GM12878 (cell line): ENCODE results near the gene EXOC3L4. TPM values are rescaled to one million over a fixed set of nuclear protein-coding genes. Genes with fewer than 3 reads are reported as not detected.

Source experiments
- ATAC-seq: fragments of 200-7000 bp; cut with Tn5 transposase; 3 replicates; pipeline ENCODE4 v1.9.1; 2020; ENCODE audit warnings: mild to moderate bottlenecking, moderate library complexity
- BruUV-seq: library from RNA; stranded (reverse); fragments of 400-500 nt; replicated peaks from 2 replicates; lab custom pipeline; 2021; lab: Mats Ljungman, UMichigan
- CTCF ChIA-PET: fragments of 300-600 bp; sonication (Branson Sonifier 250); formaldehyde crosslinking; extraction: SDS; loops from one replicate; lab custom pipeline; 2021; ENCODE audit warnings: inconsistent platforms; lab: Yijun Ruan, JAX
- POLR2A ChIA-PET: fragments of 350-600 bp; formaldehyde crosslinking; extraction: SDS; loops from one replicate; lab custom pipeline; 2021; ENCODE audit warnings: inconsistent platforms; lab: Charles Lee
- RAD21 ChIA-PET: fragments of 300-600 bp; sonication (Branson Sonifier 250); formaldehyde crosslinking; loops from one replicate; lab custom pipeline; 2023; ENCODE audit warnings: antibody characterized with exemption; ENCODE audit not compliant: unreplicated experiment; lab: Charles Lee
- SMC1A ChIA-PET: fragments of 300-600 bp; sonication (Branson Sonifier 250); formaldehyde crosslinking; loops from one replicate; lab custom pipeline; 2023; ENCODE audit not compliant: unreplicated experiment, uncharacterized antibody; lab: Charles Lee
- DNase-seq: peaks from one replicate; pipeline ENCODE4 v3.0.0-alpha.2; 2011; ENCODE audit warnings: low read depth, low spot score
- FAIRE-seq: peaks from 3 replicates; lab custom pipeline; 2011; peaks lifted over from hg19 to GRCh38; lab: Jason Lieb, UNC
- H2AFZ ChIP-seq: 2 replicates; pipeline ENCODE4 v1.6.0; 2011; ENCODE audit warnings: low read depth, low read length, control low read depth; ENCODE audit not compliant: control insufficient read depth
- H3K27ac ChIP-seq: 2 replicates; pipeline ENCODE4 v1.5.1; 2011; ENCODE audit warnings: control low read depth; ENCODE audit not compliant: control insufficient read depth, insufficient read depth
- H3K27me3 ChIP-seq, 2 experiments: replicated peaks in 1 of 2; 2 replicates each; pipeline versions ENCODE4 v1.6.0 to v1.6.1; 2011; ENCODE audit warnings: low read length in 1 of 2; ENCODE audit not compliant: control insufficient read depth in 2 of 2, insufficient read depth in 2 of 2
- H3K36me3 ChIP-seq, 2 experiments: 2 replicates each; pipeline ENCODE4 v1.5.1; 2011; ENCODE audit warnings: low read length in 1 of 2; ENCODE audit not compliant: control insufficient read depth in 2 of 2, insufficient read depth in 2 of 2
- H3K4me1 ChIP-seq: 2 replicates; pipeline ENCODE4 v1.6.1; 2011; ENCODE audit warnings: mild to moderate bottlenecking, low read length, moderate library complexity, mixed read lengths; ENCODE audit not compliant: control insufficient read depth, insufficient read depth
- H3K4me2 ChIP-seq: 2 replicates; pipeline ENCODE4 v1.6.0; 2011; ENCODE audit warnings: control low read depth; ENCODE audit not compliant: control insufficient read depth, insufficient read depth
- H3K4me3 ChIP-seq: fragments of 200-600 bp; sonication (generic); 2 replicates; pipeline ENCODE4 v1.5.1; 2016
- H3K79me2 ChIP-seq: 2 replicates; pipeline ENCODE4 v1.6.0; 2011; ENCODE audit warnings: low read length; ENCODE audit not compliant: control insufficient read depth, insufficient read depth
- H3K9ac ChIP-seq: 2 replicates; pipeline ENCODE4 v1.8.0; 2011; ENCODE audit warnings: low read length, control low read depth, mixed read lengths; ENCODE audit not compliant: control insufficient read depth, insufficient read depth
- H3K9me3 ChIP-seq: replicated peaks from 3 replicates; pipeline ENCODE4 v1.5.1; 2011; ENCODE audit warnings: mild to moderate bottlenecking, low read length; ENCODE audit not compliant: control insufficient read depth, insufficient read depth
- H4K20me1 ChIP-seq: 2 replicates; pipeline ENCODE4 v1.6.0; 2011; ENCODE audit not compliant: control insufficient read depth, insufficient read depth
- PML ChIP-seq: IDR thresholded peaks from 2 replicates; pipeline ENCODE4 v1.6.1; 2012; ENCODE audit warnings: low read length, inconsistent platforms
- POLR2AphosphoS2 ChIP-seq: IDR thresholded peaks from 2 replicates; pipeline ENCODE4 v1.6.1; 2011; ENCODE audit warnings: low read depth, mild to moderate bottlenecking, low read length, improper control_type of control experiment, moderate library complexity
- POLR2AphosphoS5 ChIP-seq: IDR thresholded peaks from 2 replicates; pipeline ENCODE4 v1.6.1; 2011; ENCODE audit warnings: mild to moderate bottlenecking, low read length, inconsistent platforms
- WGBS: methylation state at CpG from one replicate; pipeline ENCODE4 v1.1.6; 2016; ENCODE audit warnings: low lambda C conversion rate; ENCODE audit not compliant: insufficient replicate concordance, insufficient coverage; ENCODE audit errors: missing lambda C conversion rate; 5-methylcytosine and 5-hydroxymethylcytosine counted together
- in situ Hi-C: fragments of 300-500 bp; cut with MboI; formaldehyde crosslinking; loops from 9 replicates; pipeline ENCODE4 v1.14.3; 2018; ENCODE audit warnings: mixed read lengths
- intact Hi-C: fragments of 100-400 bp; cut with micrococcal nuclease; formaldehyde crosslinking; loops from one replicate; pipeline ENCODE4 v1.14.2; 2022; ENCODE audit not compliant: unreplicated experiment
- polyA plus RNA-seq, 11 experiments: library from polyadenylated mRNA; depleted of rRNA in 4 of 11; unstranded in 6 of 11; stranded (reverse) in 5 of 11; fragments of >200 nt; fragmentation: Nextera tagmentation in 4 of 11; fragmentation: Illumina TruSeq in 1 of 11; extraction: Ambion mirVana in 4 of 11; extraction: Trizol in 1 of 11; gene quantifications; 1 replicate in 1 of 11; 2 replicates in 10 of 11; pipeline versions ENCODE4 v1.2.1 to v1.2.3, GENCODE V29; 2011 to 2016; ENCODE audit warnings: inconsistent platforms in 2 of 11, missing spikeins in 2 of 11, low read depth in 1 of 11
- total RNA-seq, 4 experiments: library from RNA; depleted of rRNA in 3 of 4; stranded (reverse); fragments of >200 nt in 3 of 4; fragmentation: Illumina TruSeq in 1 of 4; extraction: Trizol in 1 of 4; gene quantifications; 2 replicates each; pipeline versions ENCODE4 v1.2.1 to v1.2.3, GENCODE V29; 2013 to 2021

Gene EXOC3L4
- total and polyA plus RNA-seq, 10 of the 15 experiments (the other 5 are each of a cell fraction or from before 2014, with no cell fraction given) = not detected

- peak overlapping the region; percentile 75; the same call in 1 of the 2 replicates for H3K9ac ChIP-seq
- peak overlapping the region; percentile 60 for H3K4me2 ChIP-seq
- POLR2A ChIA-PET = interaction anchor here (0.5 to 1.3 kb wide), 2 partner anchors 12 to 77 kb away, joined by 3 read pairs; no protein-coding TSS in a partner anchor
- H4K20me1 ChIP-seq = no peaks in the 10 kb centered on the region
- peaks cover 21% of the 10 kb centered on the region for H3K79me2 ChIP-seq
- ATAC-seq = no peak
- DNase-seq = no peak
- WGBS = 87% methylated on average over 13 of the region's 13 CpGs
- peaks cover 15% of the 10 kb centered on the region for H3K4me1 ChIP-seq
- H3K9me3 ChIP-seq = no peaks in the 10 kb centered on the region
- H2AFZ ChIP-seq = no peak overlapping the region
- H3K27ac ChIP-seq = no peak overlapping the region
- peak overlapping the region; percentile 79; the same call in 1 of the 2 replicates for H3K4me3 ChIP-seq
- no peaks in the 10 kb centered on the region for H3K27me3 ChIP-seq
- in situ Hi-C loops = no loop called here
- SMC1A ChIA-PET = interaction anchor here (0.9 to 1.8 kb wide), 3 partner anchors 10 to 19 kb away, joined by 3 to 7 read pairs (median 5); no protein-coding TSS in a partner anchor
- intact Hi-C loops = no loop called here
- no TSS peak for BruUV-seq
- H3K36me3 ChIP-seq = peaks cover 0 to 5% of the 10 kb centered on the region in 2 experiments; a peak in 2 of 4 replicates
- no peak for FAIRE-seq
- TF ChIP-seq POLR2AphosphoS5 = peak; percentile 18; the same call in 1 of the 2 replicates
- TF ChIP-seq PML = no peak
- TF ChIP-seq POLR2AphosphoS2 = no peak
- RAD21 ChIA-PET = interaction anchor here (0.8 to 1.9 kb wide), 4 partner anchors 15 to 20 kb away, joined by 3 to 7 read pairs (median 4); no protein-coding TSS in a partner anchor
- CTCF ChIA-PET = interaction anchor here (0.7 to 3.2 kb wide), 7 partner anchors 15 to 372 kb away, joined by 3 to 19 read pairs (median 3); no protein-coding TSS in a partner anchor
Measured at GRCh38 chr14:103125098-103126070, 30.9 kb downstream of the EXOC3L4 start.
